ENCODE results near the gene FNIP2.
"Not testable (repeated sequence)": the region's sequence is repeated elsewhere in the genome, so short reads cannot be mapped to it uniquely, and the experiment has no call there.

FNIP2 gene

DNA sequence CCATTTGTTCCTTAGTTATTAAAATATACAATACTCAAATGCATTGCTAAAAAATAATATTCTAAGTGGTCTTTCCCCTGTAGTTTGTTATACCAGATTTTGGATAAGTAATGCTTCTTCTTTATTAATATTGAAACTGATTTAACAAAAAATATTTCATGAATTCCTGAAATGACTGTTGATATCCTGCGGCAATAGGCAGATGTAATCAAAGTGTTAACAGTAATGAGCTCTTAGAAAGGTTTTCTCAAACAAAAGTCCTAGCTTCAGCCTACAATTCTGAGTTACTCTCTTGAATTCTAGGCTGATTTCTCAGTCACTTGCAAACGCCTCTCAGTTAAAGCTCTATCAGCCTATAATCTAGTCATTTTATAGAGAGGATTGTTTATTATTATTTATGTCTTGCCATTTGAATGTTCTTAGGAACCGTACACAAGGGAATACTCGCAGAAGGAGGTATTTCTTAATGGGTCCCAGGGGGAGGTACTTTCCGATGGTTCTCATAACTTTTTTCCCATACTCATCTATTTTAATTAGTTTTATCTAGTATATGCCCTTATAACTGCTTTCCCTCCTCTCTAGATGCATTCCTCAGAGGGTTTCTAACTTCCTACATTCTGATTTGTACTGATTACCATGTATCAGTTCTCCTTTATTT lies 96.8 kb downstream of the FNIP2 start:
- Mint-ChIP-seq H3K4me3 (no peak overlapping the region), H3K27me3 (no peaks in the 10 kb centered on the region), H3K27ac (no peak overlapping the region), H3K4me1 (ENCODE audit: low read depth) (no peaks in the 10 kb centered on the region), H3K36me3 (peaks cover 24% of the 10 kb centered on the region), H3K9me3 (ENCODE audit: low read depth) (no peaks in the 10 kb centered on the region)

DNA sequence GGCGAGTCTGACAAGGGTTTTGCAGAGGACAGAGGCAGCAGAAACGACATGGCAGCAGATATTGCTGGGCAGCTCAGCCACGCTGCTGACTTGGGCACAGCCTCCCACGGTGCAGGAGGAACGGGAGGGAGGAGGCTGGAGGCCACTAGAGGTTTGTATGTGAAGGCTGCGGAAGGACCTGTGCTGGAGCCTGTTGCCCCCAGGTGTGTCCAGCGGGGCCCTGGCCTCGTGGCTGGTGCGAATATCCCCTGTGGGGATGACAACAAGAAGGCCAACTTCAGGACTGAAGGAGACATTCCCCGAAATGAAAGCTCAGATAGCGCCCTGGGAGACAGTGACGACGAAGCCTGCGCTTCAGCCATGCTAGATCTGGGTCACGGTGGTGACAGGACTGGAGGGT lies 100.2 kb downstream of the FNIP2 start:
- Mint-ChIP-seq H3K27ac (no peak overlapping the region), H3K4me1 (ENCODE audit: low read depth) (peaks cover 3% of the 10 kb centered on the region), H3K9me3 (ENCODE audit: low read depth) (no peaks in the 10 kb centered on the region), H3K27me3 (no peaks in the 10 kb centered on the region), H3K4me3 (no peak overlapping the region), H3K36me3 (peaks cover 22% of the 10 kb centered on the region)

DNA sequence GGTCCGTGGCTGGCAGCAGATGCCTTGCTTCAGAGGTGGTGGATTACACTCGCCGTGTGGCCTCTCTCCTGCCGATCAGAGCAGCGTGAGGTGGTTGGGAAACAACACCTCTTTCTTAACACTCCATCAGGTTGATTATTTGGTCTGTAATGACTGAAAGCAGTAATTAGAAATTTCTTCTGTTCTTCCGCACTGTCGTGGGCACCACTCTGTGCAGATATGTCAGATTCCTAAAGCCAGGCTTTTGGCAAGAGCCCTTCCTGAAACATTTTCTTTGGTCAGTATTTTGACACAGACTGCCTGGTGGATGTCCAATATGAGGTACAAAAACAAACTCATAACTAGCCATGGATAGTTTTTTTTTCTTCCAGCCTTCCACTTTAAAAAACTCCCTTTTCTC lies 100.9 kb downstream of the FNIP2 start:
- Mint-ChIP-seq H3K4me1 (ENCODE audit: low read depth) (peaks cover 3% of the 10 kb centered on the region), H3K36me3 (peaks cover 19% of the 10 kb centered on the region), H3K9me3 (ENCODE audit: low read depth) (no peaks in the 10 kb centered on the region), H3K4me3 (no peak overlapping the region), H3K27me3 (no peaks in the 10 kb centered on the region), H3K27ac (no peak overlapping the region)

GRCh38 chr4:158870282-158870625 lies 101.4 kb downstream of the FNIP2 start:
- Mint-ChIP-seq H3K4me1 (ENCODE audit: low read depth) (peaks cover 3% of the 10 kb centered on the region), H3K4me3 (no peak overlapping the region), H3K36me3 (peaks cover 17% of the 10 kb centered on the region), H3K27ac (no peak overlapping the region), H3K9me3 (ENCODE audit: low read depth) (no peaks in the 10 kb centered on the region), H3K27me3 (no peaks in the 10 kb centered on the region)

DNA sequence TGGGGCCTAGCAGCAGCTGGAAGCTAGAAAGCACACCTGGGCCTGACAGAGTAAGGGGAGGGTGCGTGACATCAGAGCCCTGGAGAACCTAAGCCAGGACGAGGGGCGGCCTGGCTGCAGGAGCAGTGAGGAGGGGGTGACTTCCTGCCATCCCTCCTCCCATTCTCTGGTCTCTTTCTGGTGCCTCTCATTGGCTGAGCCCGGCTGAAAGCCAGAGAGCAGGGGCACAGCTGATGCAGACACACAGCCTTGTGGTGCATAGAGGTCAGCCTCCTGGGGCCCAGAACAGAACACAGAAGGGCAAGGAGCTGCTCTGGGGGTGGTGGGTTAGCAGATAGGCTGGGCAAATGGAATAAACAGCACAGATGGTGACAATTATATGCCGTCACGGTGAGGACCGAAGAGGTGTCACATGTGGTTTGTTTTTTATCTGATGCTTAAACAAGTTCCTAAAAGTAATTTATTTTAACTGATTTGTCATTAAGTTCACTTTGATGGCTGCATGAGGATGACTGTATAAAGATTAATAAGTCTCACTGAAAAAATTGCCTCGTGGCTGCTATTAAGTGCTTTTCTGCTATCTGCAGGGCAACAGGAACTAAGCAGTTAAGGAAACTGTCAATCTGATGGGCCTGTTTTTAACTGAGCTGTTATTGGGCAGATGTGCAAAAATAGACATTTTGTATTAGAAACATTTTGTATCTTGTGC lies 102.0 kb downstream of the FNIP2 start:
- H3K27ac Mint-ChIP-seq = no peak overlapping the region

DNA sequence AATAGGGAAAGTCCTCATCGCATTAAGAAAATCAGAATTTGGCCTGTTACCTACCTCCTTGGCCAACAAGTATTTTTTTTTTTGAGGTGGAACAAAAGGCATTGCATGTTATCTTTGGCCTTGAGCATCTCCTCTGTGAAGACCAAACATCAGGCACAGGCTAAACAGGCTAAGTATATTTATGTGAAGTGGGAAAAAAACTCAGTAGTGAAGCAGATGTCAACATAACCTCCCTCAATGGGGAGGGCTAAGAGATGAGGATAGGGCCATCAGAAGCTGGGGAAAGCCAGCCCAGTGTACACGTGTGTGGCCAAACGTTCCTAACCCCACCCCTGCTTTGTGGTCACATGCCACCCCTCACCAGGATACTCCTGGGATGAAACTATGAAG lies 102.5 kb downstream of the FNIP2 start:
- H3K36me3 Mint-ChIP-seq = peaks cover 21% of the 10 kb centered on the region
- no peak overlapping the region for H3K4me3 Mint-ChIP-seq

More for the DNA sequence above, 102.0 kb downstream of the FNIP2 start:
- Mint-ChIP-seq H3K9me3 (ENCODE audit: low read depth) (no peaks in the 10 kb centered on the region), H3K27me3 (no peaks in the 10 kb centered on the region), H3K36me3 (peaks cover 17% of the 10 kb centered on the region), H3K4me1 (ENCODE audit: low read depth) (peaks cover 3% of the 10 kb centered on the region), H3K4me3 (no peak overlapping the region)

GRCh38 chr4:158873795-158874401 lies 105.1 kb downstream of the FNIP2 start:
- no peak overlapping the region for H3K27ac Mint-ChIP-seq
- H3K9me3 Mint-ChIP-seq (ENCODE audit: low read depth) = peaks cover 2% of the 10 kb centered on the region
- no peak overlapping the region for H3K4me3 Mint-ChIP-seq
- peaks cover 3% of the 10 kb centered on the region for H3K4me1 Mint-ChIP-seq (ENCODE audit: low read depth)
- H3K36me3 Mint-ChIP-seq = peaks cover 30% of the 10 kb centered on the region
- no peaks in the 10 kb centered on the region for H3K27me3 Mint-ChIP-seq

More for the DNA sequence above, 102.5 kb downstream of the FNIP2 start:
- no peaks in the 10 kb centered on the region for H3K27me3 Mint-ChIP-seq
- peaks cover 3% of the 10 kb centered on the region for H3K4me1 Mint-ChIP-seq (ENCODE audit: low read depth)
- H3K27ac Mint-ChIP-seq = no peak overlapping the region
- H3K9me3 Mint-ChIP-seq (ENCODE audit: low read depth) = no peaks in the 10 kb centered on the region

GRCh38 chr4:158875026-158875425 lies 106.2 kb downstream of the FNIP2 start:
- Mint-ChIP-seq H3K4me1 (ENCODE audit: low read depth) (peaks cover 3% of the 10 kb centered on the region), H3K27ac (no peak overlapping the region), H3K27me3 (no peaks in the 10 kb centered on the region), H3K9me3 (ENCODE audit: low read depth) (peaks cover 7% of the 10 kb centered on the region), H3K4me3 (no peak overlapping the region), H3K36me3 (peaks cover 38% of the 10 kb centered on the region)

- H3K9me3 Mint-ChIP-seq (ENCODE audit: low read depth) = peaks cover 7% of the 10 kb centered on the region
- H3K27me3 Mint-ChIP-seq = no peaks in the 10 kb centered on the region
- no peak overlapping the region for H3K27ac Mint-ChIP-seq
- peaks cover 3% of the 10 kb centered on the region for H3K4me1 Mint-ChIP-seq (ENCODE audit: low read depth)
- H3K36me3 Mint-ChIP-seq = peaks cover 41% of the 10 kb centered on the region
- no peak overlapping the region for H3K4me3 Mint-ChIP-seq
Measured at GRCh38 chr4:158875455-158875854, 106.6 kb downstream of the FNIP2 start.

- no peaks in the 10 kb centered on the region for H3K27me3 Mint-ChIP-seq
- H3K4me3 Mint-ChIP-seq = no peak overlapping the region
- peaks cover 38% of the 10 kb centered on the region for H3K36me3 Mint-ChIP-seq
- H3K27ac Mint-ChIP-seq = no peak overlapping the region
- H3K9me3 Mint-ChIP-seq (ENCODE audit: low read depth) = peaks cover 7% of the 10 kb centered on the region
- peaks cover 3% of the 10 kb centered on the region for H3K4me1 Mint-ChIP-seq (ENCODE audit: low read depth)
Measured at GRCh38 chr4:158877069-158877468, 108.2 kb downstream of the FNIP2 start.

DNA sequence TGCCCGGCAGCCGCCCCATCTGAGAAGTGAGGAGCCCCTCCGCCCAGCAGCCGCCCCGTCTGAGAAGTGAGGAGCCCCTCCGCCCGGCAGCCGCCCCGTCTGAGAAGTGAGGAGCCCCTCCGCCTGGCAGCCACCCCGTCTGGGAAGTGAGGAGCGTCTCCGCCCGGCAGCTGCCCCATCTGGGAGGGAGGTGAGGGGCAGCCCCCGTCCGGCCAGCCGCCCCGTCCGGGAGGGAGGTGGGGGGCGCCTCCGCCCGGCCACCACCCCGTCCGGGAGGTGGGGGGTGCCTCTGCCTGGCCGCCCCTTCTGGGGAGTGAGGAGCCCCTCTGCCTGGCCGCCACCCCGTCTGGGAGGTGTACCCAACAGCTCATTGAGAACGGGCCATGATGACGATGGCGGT lies 113.3 kb downstream of the FNIP2 start:
- H3K4me1 Mint-ChIP-seq (ENCODE audit: low read depth); H3K9me3 Mint-ChIP-seq (ENCODE audit: low read depth); H3K27ac Mint-ChIP-seq; H3K27me3 Mint-ChIP-seq; H3K4me3 Mint-ChIP-seq: not testable (repeated sequence)
- peaks cover 26% of the 10 kb centered on the region for H3K36me3 Mint-ChIP-seq

DNA sequence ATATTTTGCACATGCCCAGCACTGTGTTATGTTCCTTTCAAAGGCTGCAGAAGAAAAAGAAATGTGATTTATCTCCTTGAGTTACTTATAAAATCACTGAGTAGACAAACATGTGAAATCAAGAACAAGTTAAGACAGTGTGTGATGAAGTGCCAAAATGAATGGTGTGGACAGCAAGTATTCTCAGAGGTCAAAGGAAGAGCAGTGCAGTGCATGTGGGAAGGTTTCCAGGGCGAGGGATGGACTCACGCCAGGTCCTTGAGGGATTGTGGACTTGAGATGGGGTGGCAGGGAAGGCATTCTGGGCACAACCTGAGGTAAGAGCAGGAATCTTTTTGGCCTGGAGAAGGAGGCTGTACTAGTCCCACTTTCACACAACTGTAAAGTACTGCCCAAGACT lies 115.5 kb downstream of the FNIP2 start:
- no peak overlapping the region for H3K27ac Mint-ChIP-seq
- no peak overlapping the region for H3K4me3 Mint-ChIP-seq
- no peaks in the 10 kb centered on the region for H3K27me3 Mint-ChIP-seq
- no peaks in the 10 kb centered on the region for H3K4me1 Mint-ChIP-seq (ENCODE audit: low read depth)
- peaks cover 16% of the 10 kb centered on the region for H3K36me3 Mint-ChIP-seq
- peaks cover under 1% of the 10 kb centered on the region for H3K9me3 Mint-ChIP-seq (ENCODE audit: low read depth)

DNA sequence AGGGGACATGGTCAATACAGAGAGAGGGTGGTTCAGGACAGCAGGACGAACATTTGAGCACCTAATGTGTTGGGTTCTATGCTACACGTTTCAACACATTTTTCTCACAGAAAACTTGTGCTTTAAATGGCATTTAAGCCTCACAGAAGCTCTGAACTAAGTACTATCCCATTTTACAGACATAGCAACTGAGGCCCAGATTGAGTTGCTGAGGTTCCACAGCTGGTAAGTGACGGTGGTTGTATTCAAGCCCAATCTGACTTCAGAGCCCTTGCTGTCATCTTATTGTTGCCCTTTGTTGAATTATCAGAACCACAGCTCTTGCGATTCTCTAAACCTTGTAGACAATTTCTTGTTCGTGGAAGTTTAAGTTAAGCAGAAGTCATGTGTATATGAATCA lies 116.7 kb downstream of the FNIP2 start:
- Mint-ChIP-seq H3K27me3 (no peaks in the 10 kb centered on the region), H3K9me3 (ENCODE audit: low read depth) (no peaks in the 10 kb centered on the region), H3K4me1 (ENCODE audit: low read depth) (no peaks in the 10 kb centered on the region), H3K27ac (no peak overlapping the region), H3K4me3 (no peak overlapping the region), H3K36me3 (peaks cover 11% of the 10 kb centered on the region)

DNA sequence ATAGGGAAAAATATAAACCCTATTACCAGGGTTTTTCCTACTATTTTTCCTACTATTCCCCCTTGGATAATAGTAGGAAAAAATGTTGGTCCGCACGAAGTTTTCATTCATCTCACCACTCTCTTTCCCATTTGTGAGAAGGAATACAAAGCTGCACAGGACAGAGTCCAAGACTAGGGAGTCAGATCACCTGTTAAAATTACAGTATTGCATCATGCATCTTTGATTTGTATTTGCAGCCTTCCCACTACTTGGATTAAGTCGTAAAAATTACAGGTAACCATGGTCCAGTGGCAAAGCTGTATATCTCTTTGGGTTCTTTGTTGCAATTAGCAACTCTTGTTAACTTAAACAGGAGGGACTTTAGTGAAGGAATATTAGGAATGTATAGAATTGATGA lies 121.5 kb downstream of the FNIP2 start:
- Mint-ChIP-seq H3K27ac (no peak overlapping the region), H3K27me3 (no peaks in the 10 kb centered on the region), H3K36me3 (peaks cover 13% of the 10 kb centered on the region), H3K4me1 (ENCODE audit: low read depth) (no peaks in the 10 kb centered on the region), H3K4me3 (no peak overlapping the region), H3K9me3 (ENCODE audit: low read depth) (no peaks in the 10 kb centered on the region)

GRCh38 chr4:158891256-158891655 lies 122.4 kb downstream of the FNIP2 start:
- H3K36me3 Mint-ChIP-seq = peaks cover 20% of the 10 kb centered on the region
- no peaks in the 10 kb centered on the region for H3K27me3 Mint-ChIP-seq
- no peaks in the 10 kb centered on the region for H3K9me3 Mint-ChIP-seq (ENCODE audit: low read depth)
- H3K4me3 Mint-ChIP-seq = no peak overlapping the region
- no peak overlapping the region for H3K27ac Mint-ChIP-seq
- H3K4me1 Mint-ChIP-seq (ENCODE audit: low read depth) = no peaks in the 10 kb centered on the region
